SK-N-MC (cell line): ENCODE data around the gene IFT81.
"Not testable (repeated sequence)": the region's sequence is repeated elsewhere in the genome, so short reads cannot be mapped to it uniquely, and the experiment has no call there.

Source experiments
- EZH2 ChIP-seq: fragments of 200-600 bp; sonication (generic); IDR thresholded peaks from one replicate; pipeline ENCODE4 v1.6.1; 2017; ENCODE audit warnings: antibody characterized with exemption
- FOXP2 ChIP-seq: optimal IDR thresholded peaks from 2 replicates; pipeline ENCODE3; 2011; ENCODE audit warnings: mild to moderate bottlenecking, moderate library complexity; ENCODE audit not compliant: insufficient read depth; ENCODE audit errors: extremely low read length, control extremely low read depth
- POLR2AphosphoS5 ChIP-seq: IDR thresholded peaks from 2 replicates; pipeline ENCODE4 v1.6.1; 2012; ENCODE audit warnings: mild to moderate bottlenecking, low read depth, low read length, borderline replicate concordance

DNA sequence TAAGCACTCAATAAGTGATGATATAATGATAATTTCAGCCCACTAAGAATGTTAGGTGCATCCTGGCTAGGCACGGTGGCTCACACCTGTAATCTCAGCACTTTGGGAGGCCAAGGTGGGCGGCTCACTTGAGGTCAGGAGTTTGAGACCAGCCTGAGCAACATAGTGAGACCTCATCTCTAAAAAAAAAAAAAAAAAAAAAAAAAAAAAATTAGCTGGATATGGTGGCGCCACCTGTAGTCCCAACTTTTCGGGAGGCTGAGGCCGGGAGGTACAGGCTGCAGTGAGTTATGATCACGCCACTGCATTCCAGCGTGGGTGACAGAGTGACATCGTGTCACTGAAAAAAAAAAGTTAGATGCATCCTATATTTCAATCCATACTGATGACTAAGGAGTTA is 6.9 kb upstream of the IFT81 start:
- TF ChIP-seq EZH2, POLR2AphosphoS5, FOXP2: not testable (repeated sequence)
